GM19025 (cell line): ENCODE results near the gene SH2D1A.
"Not testable (repeated sequence)": the region's sequence is repeated elsewhere in the genome, so short reads cannot be mapped to it uniquely, and the experiment has no call there.

ENCODE experiments used
- ATAC-seq: cut with Tn5 transposase; IDR thresholded peaks from one replicate; pipeline ENCODE4 v1.9.1; 2021; ENCODE audit warnings: mild to moderate bottlenecking, low read depth, moderate library complexity; ENCODE audit not compliant: unreplicated experiment

SH2D1A gene

DNA sequence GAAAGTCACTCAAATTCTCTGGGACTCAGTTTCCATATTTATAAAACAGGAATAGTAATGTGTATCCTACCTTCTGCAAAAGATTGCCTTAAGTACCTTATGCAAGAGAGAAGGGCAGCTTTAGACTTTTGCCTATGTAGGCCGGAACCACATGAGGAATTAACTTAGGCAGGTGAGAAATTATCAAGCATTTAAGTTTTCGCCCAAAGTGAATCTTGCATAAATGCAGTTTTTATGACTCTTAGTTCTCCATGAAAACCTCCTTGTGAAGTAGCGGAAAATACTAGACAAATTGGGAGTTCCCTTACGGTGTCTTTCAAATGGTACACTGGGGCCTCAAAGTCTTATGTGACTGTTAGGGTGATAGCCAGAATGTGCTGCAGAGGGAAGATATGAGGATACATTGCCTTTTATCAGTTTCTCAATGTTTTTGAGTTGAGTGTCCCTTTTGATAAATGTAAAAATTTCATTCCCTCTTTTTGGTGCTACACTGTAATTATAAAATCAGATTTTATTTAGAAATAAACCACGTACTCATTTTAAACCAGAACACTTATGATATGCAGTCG, 2.6 kb downstream of the SH2D1A start:
- no peak for ATAC-seq

DNA sequence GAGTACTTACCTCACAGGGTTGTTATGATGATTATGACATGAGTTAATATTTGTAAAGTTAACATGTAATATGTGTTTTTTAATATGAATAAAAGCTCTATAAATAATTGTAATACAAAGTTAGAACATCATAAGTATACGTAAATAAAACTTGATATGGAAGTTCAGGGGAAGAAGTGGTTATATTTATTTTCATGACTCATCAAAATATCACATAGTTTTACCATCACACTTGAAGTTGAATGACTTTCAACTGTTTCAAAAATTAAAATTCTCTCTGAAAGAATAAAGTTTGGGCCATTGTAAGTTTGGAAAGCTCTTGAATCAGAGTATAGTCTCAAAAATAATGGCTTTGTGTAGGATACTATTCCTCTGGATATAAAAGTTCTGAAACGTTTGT, 8.3 kb downstream of the SH2D1A start:
- ATAC-seq: no peak

DNA sequence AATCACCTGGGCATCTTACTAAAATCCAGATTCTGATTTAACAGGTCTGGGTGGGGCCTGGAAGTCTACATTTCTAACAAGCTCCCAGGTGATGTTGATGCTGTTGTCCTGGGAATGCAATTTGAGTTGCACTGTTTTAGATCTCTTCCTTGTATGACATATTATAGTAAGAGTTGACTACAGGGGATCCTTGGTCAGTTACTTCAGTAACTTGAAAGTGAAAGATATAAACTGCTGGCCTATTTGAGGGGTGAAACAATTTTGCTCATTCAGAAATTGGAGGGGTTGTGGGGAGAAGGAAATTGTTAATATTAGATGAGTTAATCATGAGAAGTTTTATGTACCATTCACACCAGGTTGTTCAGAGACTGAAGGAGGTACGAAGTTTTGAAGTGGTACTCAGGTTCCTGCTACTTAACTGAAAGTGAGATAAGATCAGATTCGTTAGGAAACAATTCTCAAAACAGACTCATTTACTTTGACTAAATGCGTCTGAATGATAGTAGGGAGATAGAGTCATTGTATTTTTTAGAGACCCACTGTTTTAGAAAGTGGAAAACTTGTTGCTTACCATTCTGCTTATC, 12.5 kb downstream of the SH2D1A start:
- ATAC-seq: peak; percentile 59

DNA sequence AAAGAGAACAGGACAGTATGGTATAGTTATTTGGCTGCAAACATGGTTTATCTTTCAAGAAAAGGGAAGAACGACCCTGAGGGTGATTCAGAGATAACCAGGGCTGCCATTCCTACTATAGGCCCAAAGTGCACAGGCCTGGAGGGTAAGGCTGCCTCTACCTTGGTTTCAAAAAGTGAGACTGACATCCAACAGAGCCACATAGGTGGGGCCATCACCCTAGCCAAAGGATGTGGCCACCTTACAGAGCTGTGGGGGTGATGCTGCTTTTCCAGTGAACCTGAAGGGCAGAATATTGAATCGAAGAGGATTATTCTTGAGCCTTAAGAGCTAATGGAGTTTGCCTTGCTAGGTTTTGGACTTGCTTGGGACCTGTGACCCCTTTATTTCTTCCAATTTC, 15.7 kb downstream of the SH2D1A start:
- no peak for ATAC-seq

DNA sequence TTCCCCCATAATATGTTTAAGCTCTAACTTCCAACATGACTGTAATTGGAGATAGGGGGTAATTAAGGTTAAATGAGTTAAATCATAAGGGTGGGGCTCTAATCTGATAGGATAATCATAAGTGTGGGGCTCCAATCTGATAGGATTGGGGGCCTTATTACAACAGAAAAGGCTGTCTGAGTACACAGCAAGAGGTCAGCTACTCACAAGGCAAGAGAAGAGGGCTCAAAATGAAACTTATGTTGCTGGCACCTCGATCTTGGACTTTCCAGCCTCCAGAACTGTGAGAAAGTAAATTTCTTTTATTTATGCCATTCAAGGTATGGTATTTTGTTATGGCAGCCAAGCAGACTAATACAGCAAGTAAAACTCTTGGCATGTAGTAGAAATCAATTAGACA, 16.4 kb downstream of the SH2D1A start:
- ATAC-seq: no peak

DNA sequence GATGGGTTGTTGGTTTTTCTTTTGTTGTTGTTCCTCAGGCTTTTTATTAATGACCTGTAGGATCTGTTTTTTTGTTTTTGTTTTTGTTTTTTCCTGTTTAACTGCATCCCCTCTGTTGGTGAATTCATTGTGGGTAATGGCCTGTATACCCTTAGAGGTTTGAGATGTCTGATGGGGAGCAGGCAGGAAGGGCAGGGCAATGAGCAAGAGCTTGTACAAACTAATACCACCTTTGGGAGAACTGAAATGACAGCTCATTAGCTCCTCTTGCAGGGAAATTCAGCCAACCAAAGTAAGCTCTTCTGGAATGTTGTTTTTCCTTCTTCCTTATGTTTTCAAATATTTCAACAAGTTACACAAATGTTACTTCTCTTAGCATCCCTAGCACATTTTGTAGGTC, 23.4 kb downstream of the SH2D1A start:
- ATAC-seq: no peak

DNA sequence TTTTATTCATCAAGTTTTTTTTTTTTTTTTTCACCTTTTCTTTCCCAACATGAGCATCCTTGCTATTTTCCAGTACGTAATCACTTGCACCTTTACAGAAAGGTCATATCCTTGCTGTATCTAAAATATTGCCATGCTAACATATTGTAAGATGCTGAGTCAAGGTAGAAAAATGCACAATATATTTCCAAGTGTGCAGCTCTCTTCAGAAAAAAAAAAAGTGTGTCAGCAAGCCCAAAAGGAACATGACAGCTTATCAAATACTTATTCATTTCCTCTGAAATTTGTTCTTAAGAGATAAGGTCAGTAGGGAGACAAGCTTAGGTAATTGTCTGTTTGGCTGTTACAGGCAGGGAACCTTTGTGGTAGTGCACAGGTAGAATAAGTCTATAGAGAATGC, 27.0 kb downstream of the SH2D1A start:
- ATAC-seq: no peak

DNA sequence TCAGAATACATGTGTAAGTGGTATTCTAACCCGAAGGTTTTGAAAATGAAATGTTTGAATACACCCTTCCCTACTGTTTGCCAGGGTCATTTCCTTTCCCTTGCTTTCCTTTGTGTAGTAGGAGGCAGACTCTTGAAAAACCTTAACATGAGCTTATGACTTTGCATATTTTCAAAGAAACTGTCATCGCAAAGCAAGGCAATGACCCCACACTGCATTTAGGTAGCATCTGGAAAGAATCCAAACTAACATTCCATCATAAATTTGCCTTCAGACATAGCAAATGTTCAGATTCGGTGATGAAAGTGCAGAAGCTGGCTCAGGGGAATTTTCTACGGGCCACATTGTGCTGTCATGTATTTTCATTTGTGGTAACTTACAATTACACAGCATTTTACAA, 32.3 kb downstream of the SH2D1A start:
- no peak for ATAC-seq

DNA sequence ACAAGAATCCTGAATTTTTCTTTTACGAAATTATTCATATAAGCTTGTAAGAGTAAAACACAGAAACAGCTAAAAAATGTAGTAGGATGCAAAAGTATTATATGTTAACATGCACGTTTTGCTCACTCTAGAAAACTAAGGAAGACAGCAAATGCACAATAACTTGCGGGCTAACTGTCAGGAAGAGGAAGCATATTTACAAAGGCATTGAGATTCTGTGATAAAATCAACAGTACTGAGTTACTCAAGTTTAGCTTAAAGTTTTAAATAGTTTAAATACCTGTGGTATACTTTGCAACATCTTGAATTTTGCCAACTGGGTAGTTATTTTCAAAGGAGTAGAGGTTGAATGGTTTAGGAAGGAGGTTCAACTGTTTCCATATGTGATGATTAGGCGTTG, 37.0 kb downstream of the SH2D1A start:
- ATAC-seq: no peak

DNA sequence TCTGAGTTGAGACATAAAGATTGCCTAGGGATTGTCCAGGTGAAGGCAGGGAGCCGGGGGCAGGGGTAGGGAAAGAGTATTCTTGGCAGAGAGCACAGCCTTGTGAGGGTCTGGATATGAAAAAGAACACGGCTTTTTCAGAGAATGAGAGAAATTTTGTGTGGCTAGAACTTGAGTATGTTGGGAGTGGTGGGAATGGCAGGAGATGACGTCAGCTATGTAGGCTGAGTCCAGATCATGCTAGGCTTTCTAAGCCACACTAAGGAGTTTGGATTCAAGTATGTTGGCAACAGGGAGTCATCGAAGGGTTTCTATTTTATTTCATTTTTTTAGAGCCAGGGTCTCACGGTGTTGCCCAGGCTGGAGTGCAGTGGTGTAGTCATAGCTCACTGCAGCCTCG, 40.0 kb downstream of the SH2D1A start:
- ATAC-seq: no peak

DNA sequence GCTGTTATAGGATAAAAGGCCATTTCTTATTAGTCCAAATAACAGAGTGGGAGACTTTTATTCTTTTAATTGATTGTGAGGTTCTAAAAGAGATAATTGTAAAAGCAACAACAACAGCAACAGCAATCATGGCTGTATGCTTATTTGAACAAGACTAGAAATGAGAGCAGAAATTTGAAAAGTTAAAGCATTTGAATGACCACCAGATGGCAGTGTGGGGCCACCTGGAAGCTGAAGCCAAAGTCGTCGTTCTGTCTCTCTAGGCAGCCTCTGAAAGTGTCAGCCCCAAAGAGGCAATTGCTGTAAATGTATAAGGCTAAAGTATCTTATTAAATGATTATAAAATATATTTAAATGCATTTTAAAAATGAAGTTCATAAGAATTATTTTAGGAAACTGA, 42.2 kb downstream of the SH2D1A start:
- peak; percentile 55 for ATAC-seq

DNA sequence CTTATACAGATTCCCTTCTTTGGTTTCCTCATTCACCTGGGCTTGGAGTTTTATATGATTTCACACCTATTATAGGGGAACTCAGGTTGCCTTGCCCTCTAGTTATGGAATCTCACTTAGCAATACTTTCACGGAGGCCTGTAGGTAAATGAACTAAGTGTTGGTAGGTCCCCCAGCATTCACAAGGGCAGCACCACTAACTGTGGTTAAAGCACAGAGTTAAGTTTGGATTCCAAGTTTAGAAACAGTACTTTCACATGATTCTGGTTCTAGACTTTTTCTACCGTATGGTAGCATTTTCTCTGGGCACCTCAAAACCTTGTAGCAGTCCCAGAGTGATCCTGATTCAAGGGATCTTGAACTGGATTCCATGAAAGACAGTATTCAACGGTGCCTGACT, 46.4 kb downstream of the SH2D1A start:
- ATAC-seq: no peak

DNA sequence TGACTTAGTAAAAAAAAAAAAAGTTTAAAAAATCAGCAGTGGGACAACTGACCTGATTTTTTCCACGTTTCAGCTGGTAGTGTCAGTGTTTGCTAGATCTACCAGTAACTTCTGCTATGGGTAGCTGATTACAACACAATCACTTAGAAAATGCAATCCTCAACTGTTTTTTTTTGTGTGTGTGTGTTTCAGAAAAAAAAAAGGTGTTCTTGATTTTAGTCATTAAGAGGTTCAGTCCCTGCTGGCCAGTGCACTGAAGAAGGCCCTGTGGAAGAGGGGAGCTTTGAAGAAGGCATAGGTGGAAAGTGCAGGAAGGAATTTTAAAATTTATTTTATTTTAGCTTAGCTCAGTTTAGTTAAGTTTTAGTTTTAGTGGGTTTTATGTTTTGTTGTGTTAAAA, 46.9 kb downstream of the SH2D1A start:
- ATAC-seq: no peak

DNA sequence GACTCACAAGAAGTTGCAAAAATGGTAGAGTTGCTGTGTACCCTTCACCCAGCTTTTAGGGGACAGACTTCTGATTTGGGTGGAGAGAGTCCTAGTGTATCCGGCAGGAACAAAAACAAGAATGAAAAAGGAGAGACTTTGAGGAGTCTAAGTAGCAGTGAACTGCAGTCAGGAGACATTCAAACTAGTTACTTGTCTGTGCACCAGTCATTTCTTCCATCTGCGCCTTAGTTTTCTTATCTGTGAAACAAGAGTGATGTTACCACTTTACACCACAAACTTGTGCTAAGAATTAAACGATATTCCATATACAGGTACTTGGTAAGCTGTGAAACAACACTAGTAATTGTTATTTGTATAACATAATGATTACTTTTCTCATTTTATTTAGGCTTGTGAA, 47.3 kb downstream of the SH2D1A start:
- no peak for ATAC-seq

DNA sequence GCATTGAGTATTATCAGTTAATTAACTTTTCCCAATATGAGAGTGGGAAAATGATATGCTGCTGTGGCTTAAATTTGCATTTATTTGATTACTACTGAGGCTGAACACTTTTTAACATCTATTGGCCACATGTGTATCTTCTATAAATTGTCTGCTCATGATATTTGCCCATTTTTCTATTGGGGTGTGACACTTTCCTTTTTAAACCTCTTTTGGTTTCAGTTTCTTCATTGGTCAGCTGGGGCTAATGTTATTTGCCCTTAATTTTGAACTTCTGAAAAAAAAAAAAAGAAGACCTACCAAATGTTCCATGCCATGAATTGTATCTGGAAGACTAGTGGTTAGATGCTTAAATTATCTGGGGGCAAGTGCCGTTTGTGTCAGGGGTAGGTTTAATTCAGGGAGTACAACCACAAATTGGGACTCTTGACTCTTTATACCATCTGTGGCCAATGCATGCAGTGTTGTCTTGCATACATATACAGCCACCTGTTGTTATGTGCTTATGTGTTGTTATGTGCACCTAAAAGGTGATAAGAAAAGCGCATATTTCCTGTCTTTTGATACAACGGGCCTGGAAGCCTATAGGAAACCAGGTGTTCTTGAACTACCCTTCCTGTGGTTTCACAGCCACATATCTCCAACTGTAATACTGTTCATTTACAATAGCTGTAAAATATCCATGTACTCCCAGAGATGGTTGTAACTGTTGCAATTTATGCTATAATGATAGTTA, 49.0 kb downstream of the SH2D1A start:
- no peak for ATAC-seq

DNA sequence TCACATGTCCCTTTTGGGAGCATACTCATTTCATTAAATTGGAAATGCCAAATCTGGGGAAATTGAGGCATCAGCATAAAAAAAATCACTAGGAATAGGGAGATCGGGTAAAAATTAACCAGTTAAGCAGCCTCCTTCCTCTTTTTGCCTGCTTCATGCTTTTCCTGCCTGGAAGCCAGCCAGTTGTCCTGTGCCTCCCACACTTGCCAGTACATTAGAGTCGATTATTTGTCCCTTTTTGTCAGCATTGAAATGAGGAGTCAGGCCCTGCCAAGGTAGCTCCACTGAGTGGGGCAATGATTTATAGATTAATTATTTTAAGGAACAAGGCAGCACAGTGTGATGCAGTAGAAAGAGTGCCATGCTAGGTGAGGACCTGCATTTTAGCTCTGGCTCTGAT, 55.3 kb downstream of the SH2D1A start:
- no peak for ATAC-seq

DNA sequence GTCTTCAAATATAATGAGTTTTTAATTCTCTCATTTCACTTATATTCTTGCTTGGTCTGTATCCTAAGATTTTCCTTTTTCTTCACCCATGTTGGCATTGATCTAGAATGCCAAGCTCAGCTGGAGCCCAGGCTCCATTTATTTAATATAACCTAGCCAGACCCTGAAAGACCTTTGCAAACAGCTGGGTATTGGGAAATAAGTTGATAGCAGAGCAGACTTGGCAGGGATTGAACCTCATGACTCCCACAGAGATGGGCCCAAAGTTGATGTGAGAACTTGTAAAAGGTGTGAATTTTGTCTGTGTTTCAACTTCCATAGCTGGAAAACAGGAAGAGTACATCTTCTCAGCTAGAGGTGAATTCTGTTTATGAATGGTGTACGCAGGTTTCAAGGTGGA, 59.5 kb downstream of the SH2D1A start:
- no peak for ATAC-seq

DNA sequence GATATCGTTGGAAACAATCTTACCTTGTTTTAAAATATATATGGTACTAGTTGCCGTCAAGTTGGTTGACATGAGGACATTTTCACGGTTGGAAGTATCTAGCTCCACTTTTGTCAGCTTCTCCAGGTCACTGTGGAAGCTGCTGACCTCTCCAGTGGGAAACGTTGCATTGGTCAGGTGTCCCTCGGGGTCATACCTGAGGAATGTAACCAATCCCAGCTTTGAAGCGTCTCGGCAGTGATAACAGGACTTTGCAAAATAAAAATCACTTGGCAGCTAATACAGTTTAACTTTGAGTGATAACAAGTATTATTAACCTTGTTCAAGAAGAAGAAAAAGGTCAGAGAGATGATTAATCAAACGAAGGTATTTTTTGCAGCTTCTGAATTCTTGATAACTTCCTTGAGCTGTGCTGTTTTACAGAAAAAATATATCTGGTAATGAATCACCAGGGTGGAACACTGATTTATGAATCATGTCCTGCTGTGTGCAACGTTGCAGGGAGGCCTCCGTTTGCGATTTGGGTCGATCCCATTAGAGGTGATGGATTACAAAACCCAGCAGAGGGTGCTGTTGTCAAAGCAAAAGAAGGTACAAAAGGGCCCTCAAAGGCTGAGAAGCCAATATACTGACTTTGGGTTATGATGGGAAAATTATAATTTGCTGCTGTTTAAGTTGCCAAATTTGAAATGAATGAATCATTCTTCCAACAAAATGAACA, 60.1 kb downstream of the SH2D1A start:
- peak; percentile 81 for ATAC-seq

DNA sequence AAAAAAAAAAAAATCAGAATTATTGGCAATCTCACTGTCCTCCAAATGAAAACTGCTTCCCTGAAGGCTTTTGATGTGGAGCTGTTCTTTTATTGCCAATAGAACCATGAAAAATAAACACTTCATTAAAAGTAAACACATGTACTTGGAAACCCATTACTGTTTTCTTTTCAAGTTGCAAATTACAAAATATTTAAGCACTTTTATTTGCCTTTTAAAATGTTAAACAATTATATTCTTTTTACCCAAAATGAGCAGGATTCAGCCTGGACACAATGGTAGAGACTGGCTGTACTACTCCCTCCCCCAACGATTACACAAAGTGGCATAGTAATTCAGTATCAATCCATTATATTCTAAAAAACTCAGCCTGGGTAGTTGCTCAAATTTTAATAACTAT, 60.9 kb downstream of the SH2D1A start:
- no peak for ATAC-seq

DNA sequence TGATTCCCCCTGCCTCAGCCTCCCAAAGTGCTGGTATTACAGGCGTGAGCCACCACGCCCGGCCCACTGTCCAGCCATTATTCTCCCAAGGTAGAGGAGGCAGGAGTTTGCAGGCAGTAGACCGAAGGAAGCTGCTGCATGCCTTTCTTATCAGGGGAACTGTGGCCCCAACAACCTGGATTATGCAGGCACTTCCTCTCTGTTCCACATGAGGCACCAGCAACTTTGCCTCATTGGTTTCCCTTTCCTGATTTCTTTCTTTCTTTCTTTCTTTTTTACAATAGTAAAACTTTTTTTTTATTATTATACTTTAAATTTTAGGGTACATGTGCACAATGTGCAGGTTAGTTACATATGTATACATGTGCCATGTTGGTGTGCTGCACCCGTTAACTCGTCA, 62.0 kb downstream of the SH2D1A start:
- ATAC-seq: not testable (repeated sequence)

DNA sequence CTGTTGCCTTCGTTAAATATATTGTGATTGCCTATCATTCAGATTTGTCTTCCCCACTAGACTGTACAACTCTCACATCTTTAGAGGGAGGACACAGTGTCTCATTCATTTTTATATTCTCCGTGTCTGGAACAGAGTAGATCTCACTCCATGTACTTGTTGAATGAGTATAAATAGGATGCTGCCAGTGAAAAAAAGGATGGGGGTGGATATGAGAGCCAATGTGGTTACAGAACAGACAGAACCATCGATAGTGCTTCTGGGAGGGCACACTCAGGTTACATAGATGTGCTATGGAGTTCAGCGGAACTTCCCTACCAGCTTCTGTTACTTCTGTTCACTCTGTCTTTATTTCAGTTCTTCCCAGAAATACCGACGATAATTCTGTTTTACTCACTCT, 66.9 kb downstream of the SH2D1A start:
- no peak for ATAC-seq

DNA sequence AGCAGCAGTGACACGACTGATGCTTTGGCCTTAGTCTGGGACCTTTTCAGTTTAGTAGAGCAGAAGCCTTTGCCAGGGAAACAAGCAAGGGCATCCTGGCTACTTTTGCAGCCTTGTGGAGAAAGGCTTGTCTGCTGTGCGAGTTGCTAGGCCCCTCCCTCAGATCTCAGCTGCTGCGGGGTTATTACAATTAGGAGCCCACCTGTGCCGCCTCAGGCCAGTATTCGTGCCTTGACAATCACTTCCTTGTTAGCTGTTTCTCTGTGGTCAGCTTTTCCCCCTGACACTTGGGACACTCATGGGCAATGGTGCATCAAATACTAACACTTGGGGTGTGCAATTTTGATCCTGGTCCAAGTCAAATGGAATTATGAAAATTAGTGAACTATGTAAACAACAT, 67.9 kb downstream of the SH2D1A start:
- ATAC-seq: no peak
